DOHH2 (cell line): ENCODE measurements around the gene PRMT2.

Experiments used
- H3F3A ChIP-seq: fragments of 200-600 bp; sonication (generic), shearing (Covaris generic); 2 replicates; pipeline ENCODE4 v1.6.0; 2016; ENCODE audit warnings: antibody characterized with exemption, mild to moderate bottlenecking; ENCODE audit not compliant: control insufficient read depth, insufficient read depth
- H3K27ac ChIP-seq: fragments of 200-600 bp; sonication (generic); 2 replicates; pipeline ENCODE4 v1.5.1; 2014; ENCODE audit warnings: low read depth, mild to moderate bottlenecking, low read length, moderate library complexity
- H3K27me3 ChIP-seq: fragments of 200-600 bp; sonication (generic); 2 replicates; pipeline ENCODE4 v1.6.1; 2014; ENCODE audit warnings: mild to moderate bottlenecking, low read length, mixed read lengths; ENCODE audit not compliant: control insufficient read depth
- H3K36me3 ChIP-seq: fragments of 200-600 bp; sonication (generic); 2 replicates; pipeline ENCODE4 v1.6.1; 2014; ENCODE audit warnings: mild to moderate bottlenecking, low read length, moderate library complexity, mixed read lengths; ENCODE audit not compliant: control insufficient read depth
- H3K4me1 ChIP-seq: fragments of 200-600 bp; sonication (generic); 2 replicates; pipeline ENCODE4 v1.6.1; 2014; ENCODE audit warnings: mild to moderate bottlenecking, low read length, mixed read lengths; ENCODE audit not compliant: control insufficient read depth
- H3K4me2 ChIP-seq: fragments of 200-600 bp; sonication (generic); 2 replicates; pipeline ENCODE4 v1.6.0; 2014; ENCODE audit warnings: mild to moderate bottlenecking, low read length, moderate library complexity
- H3K4me3 ChIP-seq: fragments of 200-600 bp; sonication (generic); 2 replicates; pipeline ENCODE4 v1.5.1; 2014; ENCODE audit warnings: mild to moderate bottlenecking, low read length, mixed read lengths
- H3K79me2 ChIP-seq: fragments of 200-600 bp; sonication (generic); 2 replicates; pipeline ENCODE4 v1.6.1; 2014; ENCODE audit warnings: mild to moderate bottlenecking, low read length, mixed read lengths; ENCODE audit not compliant: control insufficient read depth
- H3K9me2 ChIP-seq: fragments of 200-600 bp; sonication (generic); replicated peaks from 2 replicates; pipeline ENCODE4 v1.6.1; 2014; ENCODE audit warnings: mild to moderate bottlenecking, low read length, mixed read lengths; ENCODE audit not compliant: control insufficient read depth
- H3K9me3 ChIP-seq: fragments of 200-600 bp; sonication (generic); 2 replicates; pipeline ENCODE4 v1.6.1; 2014; ENCODE audit warnings: antibody characterized with exemption, low read length, mixed read lengths; ENCODE audit not compliant: control insufficient read depth, insufficient read depth
- H4K20me1 ChIP-seq: fragments of 200-600 bp; sonication (generic); 2 replicates; pipeline ENCODE4 v1.6.0; 2014; ENCODE audit warnings: low read depth, mild to moderate bottlenecking, antibody characterized with exemption, low read length, moderate library complexity; ENCODE audit not compliant: control insufficient read depth, insufficient read depth
- EZH2phosphoT487 ChIP-seq: fragments of 200-600 bp; sonication (generic); IDR thresholded peaks from 2 replicates; pipeline ENCODE4 v1.6.1; 2017; ENCODE audit warnings: borderline replicate concordance, mild to moderate bottlenecking, antibody characterized with exemption, low read length, moderate library complexity, mixed read lengths
- TF ChIP-seq, protein P1 (sequence below): fragments of 200-600 bp; sonication (generic); IDR thresholded peaks from one replicate; pipeline ENCODE4 v1.5.1; 2014; ENCODE audit warnings: antibody characterized with exemption, mild to moderate bottlenecking, low read depth, low read length; ENCODE audit not compliant: poor library complexity, severe bottlenecking

Gene PRMT2

DNA sequence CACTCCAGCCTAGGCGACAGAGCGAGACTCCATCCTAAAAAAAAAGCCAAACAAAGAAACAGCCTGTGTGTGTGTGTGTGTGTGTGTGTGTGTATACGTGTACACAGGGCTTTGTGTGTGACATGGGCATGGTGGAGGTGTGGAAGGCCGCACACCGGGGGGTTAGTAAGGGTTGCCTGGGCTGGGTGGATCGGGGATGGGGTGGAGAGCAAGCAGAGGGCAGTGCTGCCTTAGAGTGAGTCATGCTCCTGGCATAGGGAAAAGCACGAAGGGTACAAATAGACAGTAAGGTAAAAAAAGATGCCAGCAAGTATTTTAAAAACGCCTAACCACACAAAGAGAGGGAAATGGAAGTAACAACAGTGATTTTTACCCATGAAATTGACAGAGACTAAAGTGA, 6.2 kb downstream of the PRMT2 start:
- Histone ChIP-seq H3K27ac (no peak overlapping the region), H3K36me3 (peaks cover 19% of the 10 kb centered on the region), H3K79me2 (0 out of 2 replicates have a peak, but pooled peaks cover 2% of the 10 kb centered on the region), H3K9me3 (no peaks in the 10 kb centered on the region), H3F3A (peaks cover 7% of the 10 kb centered on the region; the same call in 1 of the 2 replicates), H3K27me3 (no peaks in the 10 kb centered on the region), H3K4me3 (no peak overlapping the region), H3K4me1 (no peaks in the 10 kb centered on the region; the same call in none of the 2 replicates), H3K4me2 (no peak overlapping the region), H3K9me2 (no peaks in the 10 kb centered on the region), H4K20me1 (no peaks in the 10 kb centered on the region)
- TF ChIP-seq, protein P1, sequence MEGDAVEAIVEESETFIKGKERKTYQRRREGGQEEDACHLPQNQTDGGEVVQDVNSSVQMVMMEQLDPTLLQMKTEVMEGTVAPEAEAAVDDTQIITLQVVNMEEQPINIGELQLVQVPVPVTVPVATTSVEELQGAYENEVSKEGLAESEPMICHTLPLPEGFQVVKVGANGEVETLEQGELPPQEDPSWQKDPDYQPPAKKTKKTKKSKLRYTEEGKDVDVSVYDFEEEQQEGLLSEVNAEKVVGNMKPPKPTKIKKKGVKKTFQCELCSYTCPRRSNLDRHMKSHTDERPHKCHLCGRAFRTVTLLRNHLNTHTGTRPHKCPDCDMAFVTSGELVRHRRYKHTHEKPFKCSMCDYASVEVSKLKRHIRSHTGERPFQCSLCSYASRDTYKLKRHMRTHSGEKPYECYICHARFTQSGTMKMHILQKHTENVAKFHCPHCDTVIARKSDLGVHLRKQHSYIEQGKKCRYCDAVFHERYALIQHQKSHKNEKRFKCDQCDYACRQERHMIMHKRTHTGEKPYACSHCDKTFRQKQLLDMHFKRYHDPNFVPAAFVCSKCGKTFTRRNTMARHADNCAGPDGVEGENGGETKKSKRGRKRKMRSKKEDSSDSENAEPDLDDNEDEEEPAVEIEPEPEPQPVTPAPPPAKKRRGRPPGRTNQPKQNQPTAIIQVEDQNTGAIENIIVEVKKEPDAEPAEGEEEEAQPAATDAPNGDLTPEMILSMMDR: no peak
- TF ChIP-seq EZH2phosphoT487: no peak

DNA sequence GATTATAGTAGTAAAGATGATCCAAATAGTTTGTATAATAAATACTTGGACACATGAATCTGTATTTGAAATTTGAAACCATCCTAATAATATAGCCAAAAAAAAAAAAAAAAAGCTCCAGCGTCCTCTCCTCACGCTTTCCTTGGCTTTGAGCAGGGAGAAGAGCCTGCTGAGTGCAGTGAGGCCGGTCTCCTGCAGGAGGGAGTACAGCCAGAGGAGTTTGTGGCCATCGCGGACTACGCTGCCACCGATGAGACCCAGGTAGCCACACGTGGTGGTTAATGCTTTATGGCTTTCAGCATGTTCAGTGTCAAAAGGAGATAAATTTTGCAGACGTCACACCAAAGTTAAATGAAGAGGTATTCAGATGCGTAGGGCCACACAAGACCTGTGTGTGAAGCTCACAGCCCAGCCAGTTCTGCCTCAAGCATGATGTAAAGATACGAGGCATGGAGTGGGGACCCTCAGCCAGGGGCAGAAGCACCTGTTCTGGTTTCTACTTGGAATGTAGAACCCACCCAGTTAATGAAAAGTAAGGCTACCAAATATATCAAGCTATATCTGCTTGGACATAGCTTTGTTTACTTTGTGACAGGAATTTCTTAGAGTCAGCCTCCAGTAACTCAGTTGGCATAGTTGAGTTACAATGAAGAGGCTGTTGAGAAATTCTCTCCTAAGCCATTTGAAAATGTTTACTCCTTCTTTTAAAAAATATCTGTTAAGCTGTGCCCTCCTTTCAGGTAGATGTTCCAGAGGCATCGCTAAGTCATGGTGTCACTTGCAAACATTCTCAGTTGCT, 8.1 kb downstream of the PRMT2 start:
- H3K4me1 ChIP-seq: no peaks in the 10 kb centered on the region
- TF ChIP-seq EZH2phosphoT487: no peak
- TF ChIP-seq, protein P1: no peak
- H3K4me3 ChIP-seq: no peak overlapping the region
- H3K9me2 ChIP-seq: no peaks in the 10 kb centered on the region
- H3K36me3 ChIP-seq: peaks cover 19% of the 10 kb centered on the region
- H3F3A ChIP-seq: 0 out of 2 replicates have a peak, but pooled peaks cover 2% of the 10 kb centered on the region
- H3K9me3 ChIP-seq: no peaks in the 10 kb centered on the region
- H3K79me2 ChIP-seq: no peaks in the 10 kb centered on the region
- no peak overlapping the region for H3K27ac ChIP-seq
- H4K20me1 ChIP-seq: no peaks in the 10 kb centered on the region
- H3K4me2 ChIP-seq: no peak overlapping the region
- H3K27me3 ChIP-seq: no peaks in the 10 kb centered on the region

DNA sequence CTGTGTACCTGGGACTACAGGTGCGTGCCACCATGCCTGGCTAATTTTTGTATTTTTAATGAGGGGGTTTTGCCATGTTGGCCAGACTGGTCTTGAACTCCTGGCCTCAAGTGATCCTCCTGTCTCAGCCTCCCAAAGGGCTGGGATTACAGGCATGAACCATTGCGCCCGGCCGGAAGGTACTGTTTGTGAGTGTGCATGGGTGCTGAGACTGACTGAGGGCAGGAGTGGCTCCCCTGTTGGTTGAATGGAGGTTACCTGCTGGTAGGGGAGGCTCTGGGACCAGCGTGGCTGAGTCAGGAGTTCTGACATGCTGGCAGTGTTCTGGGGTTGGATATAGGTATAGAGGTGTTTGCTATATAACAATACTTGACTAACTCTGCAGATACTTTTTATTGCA, 10.4 kb downstream of the PRMT2 start:
- Histone ChIP-seq H3K36me3 (peaks cover 38% of the 10 kb centered on the region), H3K9me3 (no peaks in the 10 kb centered on the region), H4K20me1 (no peaks in the 10 kb centered on the region), H3K27ac (no peak overlapping the region), H3K27me3 (no peaks in the 10 kb centered on the region), H3K79me2 (no peaks in the 10 kb centered on the region), H3F3A (no peaks in the 10 kb centered on the region), H3K4me3 (no peak overlapping the region), H3K4me1 (no peaks in the 10 kb centered on the region), H3K4me2 (no peak overlapping the region), H3K9me2 (no peaks in the 10 kb centered on the region)
- TF ChIP-seq, protein P1: no peak
- TF ChIP-seq EZH2phosphoT487: no peak
